GM13977 (cell line): ENCODE data around the gene SSTR5.

Experiments
- DNase-seq: peaks from one replicate; pipeline ENCODE4 v3.0.0; 2012; ENCODE audit warnings: low spot score
- in situ Hi-C: fragments of 300-500 bp; cut with MboI; formaldehyde crosslinking; loops from one replicate; pipeline ENCODE4 v1.12.0; 2022; ENCODE audit warnings: low sequenced_read_pairs, low pct_unique_long_range_greater_than_20kb, mixed read lengths, inconsistent platforms; ENCODE audit not compliant: unreplicated experiment
- TF ChIP-seq, protein P1 (sequence below): IDR thresholded peaks from 2 replicates; pipeline ENCODE4 v1.5.1; 2012; ENCODE audit warnings: mild to moderate bottlenecking, control low read depth; ENCODE audit not compliant: insufficient read depth; ENCODE audit errors: extremely low read depth, missing control alignments

The SSTR5 gene

DNA sequence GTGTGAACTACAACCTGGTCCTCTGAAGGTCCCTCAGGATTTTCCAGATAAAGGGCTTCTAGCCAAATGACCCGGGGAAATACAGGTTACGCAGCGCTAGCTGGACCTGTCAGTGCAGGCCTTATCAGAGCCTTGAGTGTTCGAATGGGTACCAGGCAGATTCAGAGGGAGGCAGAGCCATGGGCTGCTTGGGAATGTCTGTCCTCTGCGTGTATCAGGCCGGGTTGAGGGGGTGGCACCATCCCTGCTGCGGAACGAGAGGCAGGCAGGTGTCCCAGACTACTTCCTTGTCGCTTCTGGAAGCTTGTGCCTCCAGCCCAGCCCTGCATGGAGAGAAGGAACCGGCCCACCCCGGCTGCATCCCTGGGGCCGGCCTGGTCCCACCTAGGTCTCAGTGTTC lies 33.6 kb upstream of the SSTR5 start:
- TF ChIP-seq, protein P1, sequence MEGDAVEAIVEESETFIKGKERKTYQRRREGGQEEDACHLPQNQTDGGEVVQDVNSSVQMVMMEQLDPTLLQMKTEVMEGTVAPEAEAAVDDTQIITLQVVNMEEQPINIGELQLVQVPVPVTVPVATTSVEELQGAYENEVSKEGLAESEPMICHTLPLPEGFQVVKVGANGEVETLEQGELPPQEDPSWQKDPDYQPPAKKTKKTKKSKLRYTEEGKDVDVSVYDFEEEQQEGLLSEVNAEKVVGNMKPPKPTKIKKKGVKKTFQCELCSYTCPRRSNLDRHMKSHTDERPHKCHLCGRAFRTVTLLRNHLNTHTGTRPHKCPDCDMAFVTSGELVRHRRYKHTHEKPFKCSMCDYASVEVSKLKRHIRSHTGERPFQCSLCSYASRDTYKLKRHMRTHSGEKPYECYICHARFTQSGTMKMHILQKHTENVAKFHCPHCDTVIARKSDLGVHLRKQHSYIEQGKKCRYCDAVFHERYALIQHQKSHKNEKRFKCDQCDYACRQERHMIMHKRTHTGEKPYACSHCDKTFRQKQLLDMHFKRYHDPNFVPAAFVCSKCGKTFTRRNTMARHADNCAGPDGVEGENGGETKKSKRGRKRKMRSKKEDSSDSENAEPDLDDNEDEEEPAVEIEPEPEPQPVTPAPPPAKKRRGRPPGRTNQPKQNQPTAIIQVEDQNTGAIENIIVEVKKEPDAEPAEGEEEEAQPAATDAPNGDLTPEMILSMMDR: no peak
- no peak for DNase-seq
- in situ Hi-C loops: no loop called here

DNA sequence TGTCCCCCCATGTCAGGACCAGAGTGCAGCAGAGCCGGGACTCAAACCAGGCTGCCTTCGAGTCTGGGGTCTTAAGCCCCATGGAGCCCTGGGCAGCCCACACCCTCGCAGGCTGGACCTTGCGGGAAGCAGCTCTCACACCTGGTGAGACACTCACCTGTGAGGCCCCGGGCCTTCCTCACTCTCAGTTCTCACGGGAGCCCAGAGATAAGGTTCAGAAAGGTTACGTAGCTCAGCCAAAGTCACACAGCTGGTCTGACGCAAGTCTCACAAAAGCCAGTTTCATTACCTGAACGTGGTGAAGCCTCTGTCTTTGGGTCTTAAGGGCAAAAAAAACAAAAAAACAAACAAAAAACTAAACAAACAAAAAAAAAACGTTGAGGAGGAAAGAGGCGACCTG lies 32.8 kb upstream of the SSTR5 start:
- in situ Hi-C loops: no loop called here

DNA sequence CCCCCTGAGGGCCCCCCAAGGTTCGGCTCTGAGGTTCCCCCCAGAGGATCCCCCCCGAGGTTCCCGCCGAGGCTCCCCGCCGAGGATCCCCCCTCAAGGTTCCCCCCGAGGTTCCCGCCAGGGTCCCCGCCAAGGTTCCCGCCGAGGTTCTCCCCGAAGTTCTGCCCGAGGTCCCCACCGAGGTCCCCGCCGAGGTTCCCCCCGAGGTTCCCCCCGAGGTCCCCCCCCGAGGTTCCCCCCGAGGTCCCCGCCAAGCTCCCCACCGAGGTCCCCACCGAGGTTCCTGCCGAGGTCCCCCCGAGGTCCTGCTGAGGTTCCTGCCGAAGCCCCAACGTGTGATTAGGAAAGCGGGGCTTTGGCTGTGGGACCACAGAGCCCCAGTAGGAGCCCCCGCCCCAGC lies 32.2 kb upstream of the SSTR5 start:
- TF ChIP-seq, protein P1: no peak
- in situ Hi-C loops: no loop called here
- no peak for DNase-seq

More for the DNA sequence above, 32.8 kb upstream of the SSTR5 start:
- TF ChIP-seq, protein P1: no peak
- no peak for DNase-seq

DNA sequence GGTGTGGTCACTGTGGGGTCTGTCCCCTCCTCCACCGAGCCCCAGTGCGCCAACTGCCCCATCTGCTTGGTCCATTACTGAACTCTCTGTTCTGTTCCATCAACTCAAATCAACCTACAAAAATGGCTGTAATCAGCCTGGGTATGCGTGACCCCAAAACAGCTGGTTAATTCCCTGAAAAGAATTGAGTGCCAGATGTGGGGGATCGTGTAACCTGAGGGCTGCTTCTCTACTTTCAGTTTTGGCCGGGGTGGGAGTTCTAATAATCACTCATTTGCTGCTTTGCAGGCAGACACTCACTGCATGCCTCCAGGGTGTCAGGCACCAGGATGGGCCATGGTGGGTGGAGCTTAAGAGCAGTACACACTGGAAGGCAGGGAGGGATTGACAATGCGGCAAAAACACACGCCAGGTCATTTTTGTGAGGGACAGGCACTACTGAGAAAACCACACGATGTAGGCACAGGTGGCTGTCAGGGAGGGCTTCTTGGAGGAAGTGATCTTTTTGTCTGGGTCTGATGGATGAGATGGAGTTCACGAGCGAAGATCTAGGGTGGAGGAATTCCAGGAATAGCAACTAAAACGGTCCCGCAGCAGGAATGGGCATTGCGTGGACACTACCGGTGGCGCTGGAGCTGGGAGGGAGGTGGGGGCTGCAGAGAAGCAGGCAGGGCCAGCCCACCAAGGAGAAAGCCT lies 30.4 kb upstream of the SSTR5 start:
- TF ChIP-seq, protein P1: no peak
- in situ Hi-C loops: no loop called here
- no peak for DNase-seq

DNA sequence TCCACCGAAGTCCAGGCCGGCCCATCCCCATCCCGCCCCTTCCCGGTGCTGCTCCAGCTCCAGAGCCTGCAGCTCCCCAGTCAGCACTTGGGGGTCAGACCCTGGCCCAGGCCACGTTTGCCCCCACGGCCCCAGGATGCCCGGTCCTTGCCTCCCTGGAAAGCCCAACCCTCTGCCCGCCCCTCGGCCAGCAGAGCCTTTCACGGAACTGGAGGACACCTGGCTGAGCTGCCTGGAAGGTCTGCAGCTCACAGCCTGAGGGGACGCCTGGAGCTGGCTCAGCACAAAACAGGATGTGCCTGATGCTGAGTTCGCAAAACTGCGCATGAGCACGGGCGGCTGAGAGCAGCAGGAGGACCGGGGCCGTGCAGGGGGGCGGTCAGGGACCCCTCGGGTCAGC lies 29.7 kb upstream of the SSTR5 start:
- TF ChIP-seq, protein P1: no peak
- no peak for DNase-seq
- in situ Hi-C loops: no loop called here

DNA sequence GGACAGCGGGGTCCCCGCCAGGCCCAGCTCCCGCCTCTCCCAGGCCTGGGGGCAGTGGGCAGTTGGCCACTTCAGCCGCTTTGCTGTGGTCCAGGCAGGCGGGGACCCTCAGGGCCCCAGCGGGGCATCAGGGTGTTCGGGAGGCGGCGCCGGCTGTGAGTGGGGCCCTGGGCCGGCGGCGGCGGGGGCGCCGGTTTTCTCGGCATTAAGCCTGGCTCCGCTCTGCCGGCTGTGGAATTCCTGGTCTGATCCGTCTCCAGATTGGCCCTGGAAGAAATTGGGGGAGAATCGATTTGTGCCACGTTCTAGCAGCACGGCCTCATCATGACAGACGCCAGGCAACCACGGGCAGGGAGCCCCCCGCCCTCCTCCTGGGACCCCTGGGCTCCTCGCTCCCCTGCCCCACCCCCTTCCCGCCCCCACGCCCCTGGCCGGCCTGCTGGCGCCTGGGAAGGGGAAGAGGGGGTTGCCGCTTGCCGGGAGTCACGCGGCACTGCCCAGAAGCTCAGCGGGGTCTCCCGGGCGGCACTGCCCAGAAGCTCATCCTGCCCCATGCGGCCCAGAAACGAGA lies 28.6 kb upstream of the SSTR5 start:
- TF ChIP-seq, protein P1: no peak
- no peak for DNase-seq
- in situ Hi-C loops: no loop called here
